ENCODE measurements around the gene ISOC2. TPM values are rescaled to one million over a fixed set of nuclear protein-coding genes. Genes with fewer than 3 reads are reported as not detected.

ISOC2 gene
- total and polyA plus RNA-seq, 9 of the 15 experiments (the other 6 are each of a cell fraction or from before 2014, with no cell fraction given), result 1.2 to 229 (median 58.3) TPM

- peak; percentile 99 for TF ChIP-seq HINFP (tag; conservative IDR thresholded peaks at IDR 0.05; ENCODE audit: low read depth)
- no peak for TF ChIP-seq NKRF (IDR thresholded peaks at IDR 0.05; ENCODE audit: borderline replicate concordance)
- peak; percentile 84 for TF ChIP-seq JUND (IDR thresholded peaks at IDR 0.05; ENCODE audit: borderline replicate concordance, low read depth, low read length)
- no peak for TF ChIP-seq JUND (tag; IDR thresholded peaks at IDR 0.05; ENCODE audit: borderline replicate concordance, low read depth, low read length)
- peak; percentile 86 for TF ChIP-seq FOXM1 (IDR thresholded peaks at IDR 0.05; ENCODE audit: low read depth)
- no peak for TF ChIP-seq FOXM1 (CRISPR knock-in tag; IDR thresholded peaks at IDR 0.05; ENCODE audit: low read depth)
- TF ChIP-seq CBX3 (IDR thresholded peaks at IDR 0.05; ENCODE audit: borderline replicate concordance in 1 of 2, low read length in 2 of 2), result 0 out of 3 replicates have a peak, but pooled peaks of 1 of the 2 experiments have one; percentile 16
- peak; percentile 75 for TF ChIP-seq TFAP4 (CRISPR knock-in tag; IDR thresholded peaks at IDR 0.05; ENCODE audit: borderline replicate concordance)
- peak; percentile 99 for TF ChIP-seq ZNF740 (CRISPR knock-in tag; IDR thresholded peaks at IDR 0.05)
- peak in 1 of 2 experiments; percentile 98; a peak in 2 of 4 replicates for TF ChIP-seq ZNF740 (tag; IDR thresholded peaks at IDR 0.05)
- no peak for TF ChIP-seq SIN3A (IDR thresholded peaks at IDR 0.05; ENCODE audit: borderline replicate concordance in 2 of 2, control insufficient read depth in 1 of 2, low read depth in 2 of 2, low read length in 2 of 2)
- peak; percentile 82 for TF ChIP-seq ZBTB5 (IDR thresholded peaks at IDR 0.05)
- TF ChIP-seq CREM (IDR thresholded peaks at IDR 0.05; ENCODE audit: low read depth), result 0 out of 2 replicates have a peak, but pooled peaks have one; percentile 16
- no peak for TF ChIP-seq LARP7 (IDR thresholded peaks at IDR 0.05)
- no peak for TF ChIP-seq ARHGAP35 (IDR thresholded peaks at IDR 0.05; ENCODE audit: partially characterized antibody)
- peak; percentile 74 for TF ChIP-seq RBM25 (IDR thresholded peaks at IDR 0.05; ENCODE audit: low read depth, low read length, severe bottlenecking)
- peak; percentile 96 for TF ChIP-seq TOE1 (IDR thresholded peaks at IDR 0.05; ENCODE audit: borderline replicate concordance)
- no peak for TF ChIP-seq TOE1 (CRISPR knock-in tag; IDR thresholded peaks at IDR 0.05; ENCODE audit: borderline replicate concordance, low read depth)
- no peak for TF ChIP-seq PYGO2 (tag; IDR thresholded peaks at IDR 0.05)
- peak; percentile 72 for TF ChIP-seq NEUROD1 (IDR thresholded peaks at IDR 0.05; ENCODE audit: borderline replicate concordance, low read depth, low read length, partially characterized antibody)
Measured at GRCh38 chr19:55452749-55453346, 8.6 kb downstream of the ISOC2 start (continued).
